Tibial nerve (tissue), 3 donors: Measurements from ENCODE around the gene CWC22.

ENCODE experiments used
- POLR2A ChIP-seq, 2 donors: fragments of 450-650 bp; IDR thresholded peaks; one replicate each; pipeline ENCODE4 v1.6.1; 2017; ENCODE audit warnings: antibody characterized with exemption in 2 of 2, mild to moderate bottlenecking in 2 of 2, moderate library complexity in 2 of 2
- TF ChIP-seq, protein P1 (sequence below), 5 experiments: fragments of 200-600 bp in 3 of 5; fragments of 450-650 bp in 2 of 5; sonication (generic) in 3 of 5; IDR thresholded peaks; one replicate each; pipeline ENCODE4 v1.5.1; 2016 to 2019; ENCODE audit warnings: antibody characterized with exemption in 5 of 5, mild to moderate bottlenecking in 3 of 5, moderate library complexity in 2 of 5

DNA sequence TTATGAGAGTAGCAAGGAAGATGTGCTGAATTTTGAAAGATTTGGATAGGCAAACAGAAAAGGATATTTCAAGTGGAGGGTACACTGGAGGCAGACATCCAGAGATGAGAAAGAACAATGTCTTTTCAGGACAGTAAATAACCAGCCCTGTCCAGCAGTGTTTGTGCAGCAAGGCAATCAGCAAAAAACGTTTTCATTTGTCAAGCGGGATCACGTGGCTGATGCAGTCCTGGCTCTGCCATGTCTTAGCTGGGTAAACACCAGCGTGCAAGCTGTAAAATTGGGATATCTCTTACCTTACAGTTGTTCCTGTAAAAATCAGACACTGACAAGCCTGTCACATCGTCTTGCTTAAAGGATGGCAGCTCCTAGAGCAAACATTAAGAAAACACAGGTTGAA lies 67.8 kb downstream of the CWC22 start:
- TF ChIP-seq, protein P1, sequence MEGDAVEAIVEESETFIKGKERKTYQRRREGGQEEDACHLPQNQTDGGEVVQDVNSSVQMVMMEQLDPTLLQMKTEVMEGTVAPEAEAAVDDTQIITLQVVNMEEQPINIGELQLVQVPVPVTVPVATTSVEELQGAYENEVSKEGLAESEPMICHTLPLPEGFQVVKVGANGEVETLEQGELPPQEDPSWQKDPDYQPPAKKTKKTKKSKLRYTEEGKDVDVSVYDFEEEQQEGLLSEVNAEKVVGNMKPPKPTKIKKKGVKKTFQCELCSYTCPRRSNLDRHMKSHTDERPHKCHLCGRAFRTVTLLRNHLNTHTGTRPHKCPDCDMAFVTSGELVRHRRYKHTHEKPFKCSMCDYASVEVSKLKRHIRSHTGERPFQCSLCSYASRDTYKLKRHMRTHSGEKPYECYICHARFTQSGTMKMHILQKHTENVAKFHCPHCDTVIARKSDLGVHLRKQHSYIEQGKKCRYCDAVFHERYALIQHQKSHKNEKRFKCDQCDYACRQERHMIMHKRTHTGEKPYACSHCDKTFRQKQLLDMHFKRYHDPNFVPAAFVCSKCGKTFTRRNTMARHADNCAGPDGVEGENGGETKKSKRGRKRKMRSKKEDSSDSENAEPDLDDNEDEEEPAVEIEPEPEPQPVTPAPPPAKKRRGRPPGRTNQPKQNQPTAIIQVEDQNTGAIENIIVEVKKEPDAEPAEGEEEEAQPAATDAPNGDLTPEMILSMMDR (IDR thresholded peaks at IDR 0.05), result no peak
- TF ChIP-seq POLR2A (IDR thresholded peaks at IDR 0.05), result no peak
